ENCODE data around the gene DPH5.

Gene DPH5

DNA sequence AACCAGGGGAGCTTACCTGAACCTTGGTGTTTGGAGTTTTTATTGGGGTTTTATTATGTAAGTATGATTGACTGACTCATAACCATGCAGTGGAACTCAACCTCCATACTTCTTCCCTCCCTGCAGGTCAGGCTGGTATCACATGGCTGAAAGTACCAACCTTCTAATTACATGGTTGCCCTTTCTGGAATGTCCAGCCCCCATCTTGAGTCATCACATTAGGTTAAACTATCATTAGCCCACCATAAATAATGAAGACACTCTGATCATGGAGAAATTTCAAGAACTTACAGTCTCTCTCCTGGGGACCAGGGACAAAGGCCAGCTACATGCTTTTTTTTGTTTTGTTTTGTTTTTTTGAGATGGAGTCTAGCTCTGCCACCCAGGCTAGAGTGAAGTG, 19.2 kb upstream of the DPH5 start:
- in situ Hi-C loops (cut with MboI; ENCODE audit: low sequenced_read_pairs, unreplicated experiment) = no loop called here
- DNase-seq (ENCODE audit: low spot score) = no peak
- TF ChIP-seq, protein P1, sequence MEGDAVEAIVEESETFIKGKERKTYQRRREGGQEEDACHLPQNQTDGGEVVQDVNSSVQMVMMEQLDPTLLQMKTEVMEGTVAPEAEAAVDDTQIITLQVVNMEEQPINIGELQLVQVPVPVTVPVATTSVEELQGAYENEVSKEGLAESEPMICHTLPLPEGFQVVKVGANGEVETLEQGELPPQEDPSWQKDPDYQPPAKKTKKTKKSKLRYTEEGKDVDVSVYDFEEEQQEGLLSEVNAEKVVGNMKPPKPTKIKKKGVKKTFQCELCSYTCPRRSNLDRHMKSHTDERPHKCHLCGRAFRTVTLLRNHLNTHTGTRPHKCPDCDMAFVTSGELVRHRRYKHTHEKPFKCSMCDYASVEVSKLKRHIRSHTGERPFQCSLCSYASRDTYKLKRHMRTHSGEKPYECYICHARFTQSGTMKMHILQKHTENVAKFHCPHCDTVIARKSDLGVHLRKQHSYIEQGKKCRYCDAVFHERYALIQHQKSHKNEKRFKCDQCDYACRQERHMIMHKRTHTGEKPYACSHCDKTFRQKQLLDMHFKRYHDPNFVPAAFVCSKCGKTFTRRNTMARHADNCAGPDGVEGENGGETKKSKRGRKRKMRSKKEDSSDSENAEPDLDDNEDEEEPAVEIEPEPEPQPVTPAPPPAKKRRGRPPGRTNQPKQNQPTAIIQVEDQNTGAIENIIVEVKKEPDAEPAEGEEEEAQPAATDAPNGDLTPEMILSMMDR (IDR thresholded peaks at IDR 0.05; ENCODE audit: borderline replicate concordance, control extremely low read depth, extremely low read depth, insufficient read depth, missing control alignments) = no peak

DNA sequence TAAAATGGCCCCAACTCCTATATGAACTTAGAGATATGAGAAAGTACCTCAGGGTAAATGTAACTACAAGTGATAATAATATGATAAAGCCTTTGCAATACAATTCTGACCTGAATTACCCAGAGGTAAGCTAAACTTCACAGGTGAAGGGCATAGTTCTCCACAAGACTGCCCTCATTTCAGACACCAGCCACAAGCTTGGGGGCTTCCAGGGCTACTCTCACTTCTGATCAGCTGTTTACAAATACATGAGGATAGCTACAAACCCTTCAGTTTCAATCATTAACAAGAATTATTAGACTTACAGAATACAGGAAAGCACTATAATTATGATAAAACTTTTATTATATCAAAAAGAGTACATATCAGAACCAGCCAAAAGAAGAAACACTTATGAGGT, 18.7 kb upstream of the DPH5 start:
- in situ Hi-C loops (cut with MboI; ENCODE audit: low sequenced_read_pairs, unreplicated experiment) = no loop called here
- TF ChIP-seq, protein P1 (IDR thresholded peaks at IDR 0.05; ENCODE audit: borderline replicate concordance, control extremely low read depth, extremely low read depth, insufficient read depth, missing control alignments) = no peak
- DNase-seq (ENCODE audit: low spot score) = no peak

DNA sequence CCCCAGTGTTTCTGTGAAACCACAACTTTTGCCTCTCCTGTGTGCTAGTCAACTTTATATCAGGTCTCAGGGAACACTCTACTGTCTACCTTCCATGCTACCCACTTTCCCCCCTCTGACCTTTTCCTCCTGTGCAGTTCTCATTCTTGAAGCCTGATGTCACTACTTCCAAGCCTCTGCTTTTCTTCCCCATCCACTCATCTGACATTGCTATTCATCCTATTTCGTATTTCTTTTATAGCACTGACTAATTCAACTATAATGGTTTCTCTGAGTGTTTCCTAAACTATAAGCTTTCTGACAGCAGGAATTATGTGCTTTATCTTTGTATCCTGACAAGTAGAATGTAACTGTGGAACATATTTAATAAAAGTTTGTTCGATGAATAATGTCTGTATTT, 18.2 kb upstream of the DPH5 start:
- TF ChIP-seq, protein P1 (IDR thresholded peaks at IDR 0.05; ENCODE audit: borderline replicate concordance, control extremely low read depth, extremely low read depth, insufficient read depth, missing control alignments) = no peak
- in situ Hi-C loops (cut with MboI; ENCODE audit: low sequenced_read_pairs, unreplicated experiment) = no loop called here
- DNase-seq (ENCODE audit: low spot score) = no peak

DNA sequence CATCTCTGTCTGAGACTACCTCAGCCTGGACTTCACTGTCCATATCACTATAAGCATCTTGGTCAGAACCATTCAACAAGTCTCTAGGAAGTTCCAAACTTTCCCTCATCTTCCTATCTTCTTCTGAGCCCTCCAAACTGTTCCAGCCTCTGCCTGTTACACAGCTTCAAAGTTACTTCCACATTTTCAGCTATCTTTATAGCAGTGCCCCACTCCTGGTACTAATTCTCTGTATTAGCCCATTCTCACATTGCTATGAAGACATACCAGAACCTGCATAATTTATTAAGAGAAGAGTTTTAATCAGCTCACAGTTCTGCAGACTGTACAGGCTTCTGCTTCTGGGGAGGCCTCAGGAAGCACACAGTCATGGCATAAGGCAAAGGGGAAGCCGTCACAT, 15.7 kb upstream of the DPH5 start:
- TF ChIP-seq, protein P1 (IDR thresholded peaks at IDR 0.05; ENCODE audit: borderline replicate concordance, control extremely low read depth, extremely low read depth, insufficient read depth, missing control alignments) = no peak
- in situ Hi-C loops (cut with MboI; ENCODE audit: low sequenced_read_pairs, unreplicated experiment) = no loop called here
- no peak for DNase-seq (ENCODE audit: low spot score)

DNA sequence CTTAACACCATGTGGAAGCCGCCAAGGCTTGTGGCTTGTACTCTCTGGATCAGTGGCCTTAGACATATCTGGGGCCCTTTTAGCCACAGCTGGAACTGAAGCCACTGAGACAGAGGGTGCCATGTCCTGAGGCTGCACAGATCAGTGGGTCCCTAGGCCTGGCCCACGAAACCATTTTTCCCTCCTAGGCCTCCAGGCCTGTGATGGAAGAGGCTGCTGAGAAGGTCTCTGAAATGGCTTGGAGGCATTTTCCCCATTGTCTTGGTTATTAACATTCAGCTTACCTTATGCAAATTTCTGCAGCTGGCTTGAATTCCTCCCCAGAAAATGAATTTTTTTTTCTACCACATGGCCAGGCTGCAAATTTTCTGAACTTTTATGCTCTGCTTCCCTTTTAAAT, 15.1 kb upstream of the DPH5 start:
- no peak for DNase-seq (ENCODE audit: low spot score)
- in situ Hi-C loops (cut with MboI; ENCODE audit: low sequenced_read_pairs, unreplicated experiment) = no loop called here
- TF ChIP-seq, protein P1 (IDR thresholded peaks at IDR 0.05; ENCODE audit: borderline replicate concordance, control extremely low read depth, extremely low read depth, insufficient read depth, missing control alignments) = no peak

DNA sequence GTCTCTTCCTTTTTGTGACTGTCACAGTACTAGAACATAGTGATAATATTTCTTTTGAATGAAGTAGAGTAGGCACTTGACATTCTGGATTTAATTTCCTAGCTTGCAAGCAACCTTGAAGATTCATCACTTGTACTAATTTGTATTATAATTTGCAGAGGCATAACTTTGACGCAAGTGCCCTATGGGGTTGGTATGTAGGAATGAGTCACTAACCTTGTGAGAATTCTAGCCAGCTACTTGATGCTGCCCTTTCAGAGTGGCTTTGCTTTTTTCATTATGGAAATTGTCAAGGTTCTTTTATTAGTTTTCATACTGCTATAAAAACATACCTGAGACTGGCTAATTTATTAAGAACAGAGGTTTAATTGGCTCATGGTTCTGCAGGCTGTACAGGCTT, 13.7 kb upstream of the DPH5 start:
- TF ChIP-seq, protein P1 (IDR thresholded peaks at IDR 0.05; ENCODE audit: borderline replicate concordance, control extremely low read depth, extremely low read depth, insufficient read depth, missing control alignments) = no peak
- no peak for DNase-seq (ENCODE audit: low spot score)
- in situ Hi-C loops (cut with MboI; ENCODE audit: low sequenced_read_pairs, unreplicated experiment) = no loop called here

DNA sequence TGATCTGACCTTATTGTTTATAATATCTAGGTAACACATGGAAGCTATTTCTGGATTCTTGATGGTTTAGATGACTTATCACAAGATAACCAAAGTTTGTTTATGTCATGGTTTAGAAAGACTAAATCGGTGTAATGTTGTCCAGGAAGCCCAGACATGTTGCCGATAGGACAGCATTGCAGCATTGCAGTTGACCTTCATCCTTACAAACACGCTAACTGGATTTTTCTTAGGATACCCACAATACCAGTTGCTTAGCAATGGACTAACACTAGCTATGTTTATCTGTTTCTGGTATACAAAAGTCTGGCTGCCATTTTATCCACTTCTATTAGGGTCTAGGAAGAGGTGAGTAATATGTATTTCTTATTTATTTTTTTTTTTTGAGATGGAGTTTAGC, 11.7 kb upstream of the DPH5 start:
- DNase-seq (ENCODE audit: low spot score) = no peak
- TF ChIP-seq, protein P1 (IDR thresholded peaks at IDR 0.05; ENCODE audit: borderline replicate concordance, control extremely low read depth, extremely low read depth, insufficient read depth, missing control alignments) = no peak
- in situ Hi-C loops (cut with MboI; ENCODE audit: low sequenced_read_pairs, unreplicated experiment) = no loop called here
